Smooth muscle cell of the brain vasculature (primary cell): Measurements from ENCODE around the gene UBE2E3.
"Not testable (repeated sequence)": the region's sequence is repeated elsewhere in the genome, so short reads cannot be mapped to it uniquely, and the experiment has no call there.

Experiments
- DNase-seq: peaks from one replicate; pipeline ENCODE4 v3.0.0-alpha.2; 2012; ENCODE audit warnings: low read depth, low spot score

Gene UBE2E3

DNA sequence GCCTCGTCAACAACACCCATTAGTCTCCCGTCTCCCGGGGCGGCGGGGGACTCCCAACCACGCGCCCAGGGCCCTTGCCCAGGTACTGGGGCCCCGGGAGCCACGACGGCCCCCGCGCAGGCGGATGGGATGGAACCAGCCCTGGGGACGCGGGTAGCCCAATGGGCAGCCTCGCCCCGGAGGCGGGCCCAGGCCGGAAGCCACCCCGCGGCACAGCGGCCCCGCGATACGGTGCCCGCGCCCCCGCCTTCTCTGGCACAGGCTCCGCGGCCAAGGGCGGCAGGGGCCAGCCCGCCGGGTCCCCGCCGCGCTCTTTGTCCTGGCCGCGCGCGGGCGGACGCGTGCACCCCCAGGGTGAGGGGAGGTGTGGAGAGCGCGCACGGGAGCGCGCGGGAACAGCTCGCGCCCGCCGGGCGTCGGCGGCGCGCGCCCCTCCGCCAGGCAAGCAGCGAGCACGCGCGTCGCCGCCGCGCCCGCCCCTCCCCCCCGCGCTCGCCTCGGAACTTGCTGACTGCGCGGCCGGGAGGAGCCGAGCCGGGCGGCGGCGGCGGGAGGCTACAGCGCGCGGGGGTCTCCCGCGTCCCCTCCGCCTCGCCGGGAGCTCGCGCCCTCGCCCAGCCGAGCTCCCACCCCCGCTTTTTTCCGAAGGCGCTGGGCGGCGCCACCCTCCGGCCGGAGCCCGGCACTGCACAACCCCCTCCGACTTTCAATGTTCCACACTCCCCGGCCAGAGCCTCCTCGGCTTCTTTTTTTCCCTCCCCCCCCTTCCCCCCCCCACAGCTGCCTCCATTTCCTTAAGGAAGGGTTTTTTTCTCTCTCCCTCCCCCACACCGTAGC lies at the start of gene UBE2E3:
TSS of gene UBE2E3 (plus strand) at position 500 of the 837 bp plus-strand sequence. CDS start 1,438 bp downstream, outside the sequence.
- DNase-seq = peak; percentile 50

DNA sequence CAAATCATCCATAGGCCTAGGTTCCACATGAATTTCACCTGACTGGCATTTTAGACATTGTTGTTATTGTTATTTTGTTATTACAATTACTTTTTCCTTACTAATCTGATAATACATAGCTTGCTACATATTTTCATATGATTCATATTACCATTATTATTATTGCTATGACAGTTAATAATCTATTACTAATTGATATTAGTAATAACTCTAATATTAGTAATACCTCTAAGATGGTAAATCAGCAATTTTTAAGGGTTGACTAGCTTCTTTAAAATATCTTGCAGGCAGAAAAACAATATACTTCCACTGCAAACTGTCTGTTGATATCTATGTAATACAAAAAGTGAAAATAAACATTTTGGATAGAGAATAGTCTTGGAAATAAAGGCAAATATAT lies 48.6 kb upstream of the UBE2E3 start:
- DNase-seq = no peak

DNA sequence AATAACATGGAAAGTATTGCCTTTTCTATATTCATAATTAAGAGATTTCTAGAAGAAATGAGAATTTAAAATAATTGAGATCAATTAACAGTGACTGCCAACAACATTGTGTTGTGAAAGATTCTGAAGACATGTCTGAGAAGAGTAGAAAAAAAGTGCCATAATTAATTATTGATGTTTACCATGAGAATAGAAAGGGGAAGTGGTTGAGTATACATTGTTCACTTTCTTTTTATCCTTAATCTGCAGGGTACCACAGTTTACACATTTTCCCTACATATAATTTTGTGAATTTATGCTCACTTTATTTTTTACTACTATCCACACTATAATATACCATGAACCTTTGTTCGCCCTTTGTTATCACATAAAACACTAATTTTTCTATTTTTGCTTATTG lies 47.1 kb upstream of the UBE2E3 start:
- DNase-seq = no peak

DNA sequence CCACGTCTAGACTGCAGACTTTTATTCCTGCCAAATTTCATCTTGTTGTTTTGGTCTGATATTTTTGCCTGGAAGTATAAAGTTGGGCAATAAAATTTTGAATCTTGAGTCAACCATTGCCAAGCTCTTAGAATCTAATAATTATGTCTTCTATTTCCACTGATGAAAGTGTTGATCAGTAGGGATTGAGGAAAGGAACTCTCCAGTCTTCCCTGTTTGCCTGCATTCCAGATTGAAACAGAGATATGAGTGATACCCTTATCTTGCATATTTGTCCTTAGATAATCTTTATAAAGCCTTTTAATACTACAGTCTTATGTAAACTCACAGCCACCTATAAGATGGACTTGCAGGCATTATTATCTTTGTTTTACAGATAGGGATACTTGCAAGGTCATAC lies 45.5 kb upstream of the UBE2E3 start:
- no peak for DNase-seq

DNA sequence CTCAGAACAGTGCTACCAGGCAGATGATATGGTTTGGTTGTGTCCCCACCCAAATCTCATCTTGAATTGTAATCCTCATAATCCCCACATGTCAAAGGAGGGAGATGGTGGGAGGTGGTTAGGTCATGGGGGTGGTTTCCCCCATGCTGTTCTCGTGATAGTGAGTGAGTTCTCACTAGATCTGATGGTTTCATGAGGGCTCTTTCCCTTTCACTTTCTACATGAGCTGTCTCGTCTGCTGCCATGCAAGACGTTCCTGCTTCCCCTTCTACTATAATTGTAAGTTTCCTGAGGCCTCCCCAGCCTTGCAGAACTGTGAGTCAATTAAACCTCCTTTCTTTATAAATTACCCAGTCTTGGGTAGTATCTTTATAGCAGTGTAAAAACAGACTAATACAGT lies 42.9 kb upstream of the UBE2E3 start:
- not testable (repeated sequence) for DNase-seq

DNA sequence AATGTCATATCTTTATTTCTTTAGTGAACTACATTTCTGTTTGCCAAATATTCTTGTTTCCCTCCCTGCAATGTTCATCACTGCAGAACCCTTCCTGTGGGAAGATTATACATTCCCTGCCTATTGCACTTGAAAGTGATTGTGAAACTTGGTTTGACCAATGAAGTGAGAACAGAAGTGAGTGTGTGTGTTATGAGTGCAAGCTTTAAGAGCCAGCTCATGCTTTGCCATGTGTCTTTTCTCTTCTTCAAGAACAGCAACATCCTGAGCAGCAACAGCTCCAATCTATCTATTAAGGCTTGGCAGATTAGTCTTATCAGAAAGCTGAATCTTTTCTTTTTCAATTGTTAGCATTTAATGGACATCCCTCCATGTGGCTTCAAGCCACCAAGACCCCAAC lies 42.0 kb upstream of the UBE2E3 start:
- DNase-seq = no peak

DNA sequence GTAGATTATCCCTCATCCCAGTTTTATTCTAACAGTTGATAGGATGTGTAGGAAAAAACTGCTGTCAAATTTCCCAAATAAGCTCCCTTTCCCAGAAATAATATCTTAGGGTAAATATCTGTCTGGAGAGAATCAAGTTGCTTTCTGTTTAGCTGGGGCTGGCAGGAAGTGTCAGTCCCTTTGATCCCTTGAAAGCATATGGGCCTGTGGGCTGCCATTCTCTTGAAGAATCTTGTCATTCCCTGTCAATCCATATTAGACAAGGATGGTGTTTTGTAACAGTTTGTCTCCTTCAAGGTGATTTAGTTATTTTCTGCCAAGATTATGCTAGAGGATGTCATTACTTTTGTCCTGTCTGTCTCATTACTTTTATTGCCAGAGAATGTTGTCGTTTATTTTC lies 37.1 kb upstream of the UBE2E3 start:
- DNase-seq = no peak

DNA sequence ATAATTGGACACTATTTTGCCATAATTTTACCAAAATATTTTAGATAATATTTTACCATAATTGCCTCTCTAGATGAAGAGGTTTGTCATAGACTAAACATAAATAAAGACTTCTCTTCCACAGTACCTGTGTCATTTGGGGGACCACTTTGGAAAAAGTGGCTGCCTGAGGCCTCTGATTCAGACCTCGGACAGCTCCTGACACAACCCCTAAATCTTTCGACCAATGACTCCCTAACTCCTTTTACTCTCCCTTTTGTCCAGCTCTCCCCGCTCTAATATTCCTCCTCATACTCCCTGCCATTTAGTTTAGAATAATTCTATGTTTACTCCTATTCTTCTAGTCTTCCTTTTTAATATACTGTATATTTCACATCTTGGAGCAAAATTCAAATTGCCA lies 36.0 kb upstream of the UBE2E3 start:
- no peak for DNase-seq

DNA sequence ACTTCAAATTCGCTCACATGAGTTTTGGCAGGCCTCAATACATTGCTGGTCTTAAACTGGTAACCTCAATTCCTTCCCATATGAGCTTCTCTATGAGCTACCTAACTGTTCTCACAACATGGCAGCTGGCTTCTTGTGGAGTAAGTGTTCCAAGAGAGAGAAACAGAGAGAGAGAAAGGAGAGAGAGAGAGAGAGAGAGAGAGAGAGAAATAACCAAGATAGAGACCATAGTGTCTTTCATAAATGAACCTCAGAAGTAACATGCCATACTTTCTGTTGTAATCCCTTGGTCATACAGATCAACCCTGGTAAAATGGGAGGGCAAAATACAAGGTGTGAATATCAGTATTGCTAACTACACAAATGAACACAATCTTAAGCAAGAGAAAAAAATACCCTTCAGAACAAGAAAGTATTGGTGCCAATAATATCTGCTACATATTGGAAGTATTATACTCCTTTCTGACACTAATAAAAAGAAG lies 33.2 kb upstream of the UBE2E3 start:
- no peak for DNase-seq

DNA sequence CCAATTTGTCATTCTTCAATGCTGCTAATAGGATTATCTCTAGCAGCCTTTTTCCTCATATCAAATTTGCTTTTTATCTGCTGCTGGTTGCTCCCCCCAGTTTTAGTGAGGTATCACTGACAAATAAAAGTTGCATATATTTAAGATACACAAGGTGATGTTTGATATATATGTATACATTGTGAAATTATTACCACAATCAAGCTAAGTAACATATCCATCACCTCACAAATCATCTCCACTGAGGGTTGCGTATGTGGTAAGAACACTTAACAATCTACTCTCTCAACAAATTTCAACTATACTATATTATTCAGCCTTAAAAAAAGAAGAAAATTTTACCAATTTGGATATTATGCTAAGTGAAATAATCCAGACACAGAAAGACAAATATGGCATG lies 30.5 kb upstream of the UBE2E3 start:
- no peak for DNase-seq

DNA sequence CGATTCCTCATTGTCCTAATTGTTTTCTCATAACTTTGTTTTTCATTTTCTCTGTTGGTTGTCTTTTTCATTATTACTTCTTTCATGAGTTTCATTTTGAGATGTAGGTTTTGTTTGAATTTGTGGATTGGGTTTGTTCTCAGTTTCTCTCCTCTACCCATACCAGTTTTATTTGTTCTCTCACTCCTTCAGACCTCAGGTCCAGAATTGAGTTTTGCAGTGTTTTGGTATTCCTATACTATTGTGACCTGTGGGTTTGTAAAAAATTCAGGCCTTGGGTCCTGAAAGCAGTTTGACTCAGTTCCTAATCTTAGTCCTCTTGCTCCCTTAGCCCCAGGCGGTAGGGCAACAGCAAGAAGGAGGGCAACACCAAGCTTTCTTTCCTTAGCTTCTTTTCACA lies 28.3 kb upstream of the UBE2E3 start:
- no peak for DNase-seq

DNA sequence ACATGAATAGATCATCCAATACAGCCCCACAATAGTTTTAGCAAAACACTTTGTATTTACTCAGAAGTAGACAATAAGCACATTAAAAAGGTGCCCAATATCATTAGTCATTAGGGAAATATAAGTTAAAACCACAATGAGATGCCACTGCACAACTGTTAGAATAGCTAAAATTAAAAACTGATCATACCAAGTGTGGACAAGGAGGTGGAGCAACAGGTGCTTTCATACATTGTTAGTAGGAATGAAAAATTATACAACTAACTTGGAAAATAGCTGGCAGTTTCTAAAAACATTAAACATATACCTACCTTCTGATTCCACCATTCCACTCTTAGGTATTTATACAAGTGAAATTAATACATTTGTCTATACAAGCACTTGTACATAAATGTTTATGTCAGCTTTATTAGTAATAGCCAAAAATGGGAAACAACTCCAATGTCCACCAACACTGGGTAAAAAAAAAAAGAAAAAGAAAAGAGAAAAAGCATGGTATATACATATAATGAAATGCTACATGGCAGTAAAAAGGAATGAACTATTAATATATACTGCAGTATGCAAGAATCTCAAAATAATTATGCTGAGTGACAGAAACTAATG lies 27.6 kb upstream of the UBE2E3 start:
- no peak for DNase-seq

DNA sequence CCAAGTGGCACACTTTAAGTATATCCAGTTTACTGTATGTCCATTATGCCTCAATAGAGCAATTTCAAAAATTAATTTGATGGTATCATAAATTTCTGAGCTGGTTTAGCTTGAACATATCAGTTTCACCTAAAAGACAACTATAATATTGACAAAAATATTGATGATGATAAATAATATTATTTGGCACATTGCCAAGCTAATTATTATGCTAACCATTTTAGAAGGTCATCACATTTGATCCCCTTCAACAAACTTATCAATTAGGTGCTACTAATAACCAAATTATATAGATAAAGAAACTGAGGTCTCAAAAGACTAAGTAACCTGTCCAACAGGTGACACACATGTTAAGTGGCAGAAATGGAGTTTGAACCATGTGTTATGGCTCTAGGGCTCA lies 26.9 kb upstream of the UBE2E3 start:
- no peak for DNase-seq

DNA sequence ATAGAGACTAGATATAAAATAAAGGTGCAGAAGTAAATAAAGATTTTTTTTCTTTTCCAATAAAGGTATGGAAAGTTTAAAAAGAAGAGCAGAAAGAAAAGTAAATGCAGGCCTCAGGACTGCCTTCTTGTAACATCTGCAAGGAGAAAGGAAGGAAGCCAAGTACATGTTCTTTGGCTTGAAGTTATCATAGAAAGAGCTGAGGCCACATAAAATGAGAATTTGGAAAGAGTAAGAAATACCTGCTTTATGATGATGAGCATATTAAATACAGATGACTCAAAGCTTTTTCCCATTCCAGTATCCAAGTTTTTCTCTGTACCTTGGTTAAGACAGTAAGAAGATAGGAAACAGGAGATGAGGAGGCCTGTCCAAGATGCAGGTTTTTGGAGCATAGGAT lies 25.3 kb upstream of the UBE2E3 start:
- DNase-seq = no peak

DNA sequence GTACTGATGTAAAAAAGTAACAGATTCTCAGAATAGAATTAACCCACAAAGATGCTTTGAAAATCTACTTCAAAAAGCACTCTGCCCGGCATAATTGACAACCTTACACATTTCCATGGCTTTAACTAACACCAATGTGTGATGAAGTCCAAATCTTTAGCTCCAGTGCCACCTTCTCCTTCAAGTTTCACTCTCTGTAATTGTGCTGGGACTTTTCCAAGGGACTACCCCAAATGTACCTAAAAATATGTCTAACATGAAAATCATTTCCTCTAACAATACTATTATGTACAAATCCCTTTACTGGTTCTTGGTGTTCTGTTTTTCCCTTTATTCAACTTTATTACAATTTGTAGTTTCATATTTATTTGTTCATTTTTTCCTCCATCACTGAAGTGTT lies 20.6 kb upstream of the UBE2E3 start:
- DNase-seq = no peak

DNA sequence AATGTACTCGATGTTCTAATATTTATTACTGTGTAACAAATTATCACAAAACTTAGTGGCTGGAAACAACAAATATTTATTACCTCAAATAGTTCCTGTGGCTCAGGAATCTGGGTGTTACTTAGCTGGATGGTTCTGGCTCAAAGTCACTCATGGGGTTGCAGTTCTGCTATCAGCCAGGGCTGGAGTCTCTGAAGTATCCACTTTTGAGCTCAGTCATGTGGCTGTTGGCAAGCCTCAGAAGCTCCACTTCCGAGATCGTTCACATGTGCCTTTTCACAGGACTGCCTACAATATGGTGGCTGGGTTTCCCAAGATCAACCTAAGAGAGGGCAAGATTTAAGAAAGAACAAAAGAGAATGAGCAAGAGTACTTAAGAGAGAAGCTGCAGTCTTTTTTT lies 19.4 kb upstream of the UBE2E3 start:
- no peak for DNase-seq

DNA sequence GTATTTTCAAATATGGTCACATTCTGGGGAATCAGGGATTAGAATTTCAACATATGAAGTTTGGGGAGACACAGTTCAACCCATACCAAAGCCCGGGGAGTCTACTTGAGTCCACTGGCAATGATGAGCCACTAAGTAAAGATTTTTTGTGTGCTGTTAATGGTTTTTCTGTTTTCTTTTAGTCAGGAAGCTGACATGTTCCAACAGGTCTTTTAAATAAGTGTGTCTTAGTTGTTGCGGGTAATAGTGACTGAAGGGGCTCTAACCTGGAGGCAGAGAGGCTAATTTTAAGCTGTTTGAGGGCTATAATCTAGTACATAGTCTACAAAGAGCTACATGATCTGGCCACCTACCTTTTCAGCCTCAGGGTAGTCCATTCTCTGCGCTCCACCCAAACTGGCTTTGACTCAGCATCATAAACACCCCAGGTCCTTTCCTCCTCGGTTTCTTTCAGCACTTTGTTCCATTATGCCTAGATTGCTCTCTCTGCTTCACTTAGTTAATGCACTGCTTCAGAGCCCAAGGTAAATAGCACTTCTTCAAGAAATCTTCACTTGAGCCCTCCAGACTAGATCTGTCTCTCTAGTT lies 17.6 kb upstream of the UBE2E3 start:
- DNase-seq = no peak

DNA sequence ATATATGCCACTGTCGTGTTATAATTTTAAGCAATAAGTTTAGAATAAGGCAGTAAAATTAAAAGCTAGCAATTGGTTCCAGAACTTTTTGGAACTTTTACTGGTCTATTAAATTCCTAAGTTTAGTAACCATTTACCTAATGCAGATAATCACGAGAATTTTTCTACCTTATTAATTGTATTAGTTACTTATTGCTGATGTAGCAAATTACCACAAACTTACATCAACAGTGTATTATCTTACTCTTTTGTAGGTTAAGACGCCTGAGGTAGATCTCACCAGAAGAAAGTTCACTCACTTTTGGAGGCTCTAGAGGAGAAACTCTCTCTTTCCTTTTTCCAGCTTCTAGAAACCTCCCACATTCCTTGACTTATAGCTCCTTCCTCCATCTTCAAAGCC lies 14.0 kb upstream of the UBE2E3 start:
- DNase-seq = no peak

DNA sequence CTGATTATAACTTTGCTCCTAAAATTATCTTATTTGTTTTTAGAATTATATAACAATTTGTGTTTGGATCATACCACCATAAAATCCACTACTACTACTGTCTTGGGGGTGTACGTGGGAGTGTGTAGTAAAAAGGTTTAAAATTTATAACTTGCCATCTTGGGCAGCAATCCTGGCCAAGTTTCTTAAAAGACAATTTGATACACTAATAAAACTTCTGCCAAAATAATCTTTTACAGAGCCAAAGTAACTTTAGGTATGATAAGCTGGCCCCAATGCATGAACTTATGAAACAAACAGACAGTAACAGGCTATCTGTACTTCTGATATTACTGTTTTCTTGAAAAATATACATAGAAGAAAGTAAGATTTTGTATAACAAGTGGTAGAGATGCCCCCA lies 11.3 kb upstream of the UBE2E3 start:
- DNase-seq = no peak

DNA sequence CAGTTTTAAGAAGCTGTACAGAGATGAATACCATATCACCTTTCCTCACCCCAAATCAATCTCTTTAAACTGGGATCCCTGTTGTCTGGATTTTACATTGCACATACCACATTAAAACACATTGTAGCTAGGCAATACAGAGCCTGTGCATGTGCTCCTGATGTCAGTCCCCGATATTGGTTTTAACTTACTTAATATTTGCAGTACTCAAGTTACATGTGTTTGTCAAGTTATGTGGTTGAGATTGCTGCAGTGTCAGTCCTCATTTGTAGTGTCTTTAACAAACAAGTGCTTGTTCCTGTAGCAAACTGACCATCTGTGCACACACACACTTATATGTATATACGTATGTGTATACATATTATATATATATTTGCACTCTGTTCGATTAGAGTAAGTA lies 10.4 kb upstream of the UBE2E3 start:
- DNase-seq = no peak

DNA sequence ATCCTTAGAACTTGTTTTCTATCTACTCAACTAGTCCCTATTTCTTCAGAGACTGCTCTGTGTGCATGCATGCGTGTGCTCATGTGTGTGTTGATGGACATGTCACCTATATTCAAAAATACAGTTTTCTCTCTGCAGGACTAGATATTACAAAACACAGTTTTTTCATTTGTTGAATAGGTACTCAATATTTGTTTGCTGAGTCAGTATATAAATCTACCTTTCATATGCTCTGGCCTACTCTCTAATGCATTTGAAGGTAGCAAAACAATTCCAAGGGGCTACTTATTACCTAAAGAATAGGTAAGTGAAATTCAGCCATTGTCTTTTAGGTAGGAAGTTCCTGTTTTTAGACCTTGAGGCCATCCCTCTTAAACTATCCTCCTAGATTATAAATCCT lies 8.6 kb upstream of the UBE2E3 start:
- DNase-seq = no peak

DNA sequence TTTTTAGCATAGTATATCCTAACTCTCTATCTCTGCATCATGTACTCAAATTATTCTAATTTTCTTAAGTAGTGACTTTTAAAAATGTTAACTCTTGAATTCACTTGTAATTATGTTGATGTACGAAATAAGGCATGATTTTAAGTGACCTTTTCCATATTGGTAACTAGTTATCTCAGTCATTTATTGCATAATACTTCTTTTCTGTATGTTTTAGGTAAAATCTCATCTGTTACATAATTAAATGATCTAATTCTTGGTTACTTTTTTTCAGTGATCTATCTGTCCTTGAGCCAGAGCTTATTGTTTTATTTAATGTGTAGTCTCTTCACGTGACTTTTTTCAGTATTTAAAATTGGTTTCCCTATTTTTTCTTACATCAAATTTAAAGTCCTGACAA lies 4.8 kb upstream of the UBE2E3 start:
- no peak for DNase-seq
